ENCODE data around the gene PEX10.
A peak's percentile ranks its signal among the peaks of the same experiment; 100 is the strongest.

The PEX10 gene

DNA sequence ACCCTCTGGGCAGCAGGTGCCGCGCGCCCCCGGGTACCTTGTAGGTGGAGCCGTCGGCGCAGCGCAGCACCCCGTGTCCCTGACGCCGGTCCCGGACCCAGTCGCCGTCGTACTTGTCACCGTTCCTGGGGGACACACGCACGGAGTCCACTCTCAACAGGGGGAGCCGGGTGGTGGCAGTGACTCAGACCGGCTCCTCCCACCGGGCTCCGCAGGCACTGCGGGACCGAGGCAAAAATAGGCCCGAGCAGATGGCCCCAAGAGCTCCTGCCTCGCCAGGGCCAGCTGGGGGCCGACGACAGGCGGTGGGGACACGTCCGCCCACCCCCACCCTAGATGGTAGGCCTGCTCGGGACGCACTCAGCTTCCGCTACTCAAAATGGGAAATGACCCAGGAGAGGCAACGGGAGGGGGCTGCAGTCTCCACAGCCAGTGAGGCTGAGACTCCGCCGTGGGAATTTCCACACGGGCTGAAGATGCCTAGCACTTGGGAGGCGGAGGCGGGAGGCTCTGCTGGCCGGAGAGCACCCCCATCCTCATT is 27.4 kb downstream of the PEX10 start:
- no peak for DNase-seq

DNA sequence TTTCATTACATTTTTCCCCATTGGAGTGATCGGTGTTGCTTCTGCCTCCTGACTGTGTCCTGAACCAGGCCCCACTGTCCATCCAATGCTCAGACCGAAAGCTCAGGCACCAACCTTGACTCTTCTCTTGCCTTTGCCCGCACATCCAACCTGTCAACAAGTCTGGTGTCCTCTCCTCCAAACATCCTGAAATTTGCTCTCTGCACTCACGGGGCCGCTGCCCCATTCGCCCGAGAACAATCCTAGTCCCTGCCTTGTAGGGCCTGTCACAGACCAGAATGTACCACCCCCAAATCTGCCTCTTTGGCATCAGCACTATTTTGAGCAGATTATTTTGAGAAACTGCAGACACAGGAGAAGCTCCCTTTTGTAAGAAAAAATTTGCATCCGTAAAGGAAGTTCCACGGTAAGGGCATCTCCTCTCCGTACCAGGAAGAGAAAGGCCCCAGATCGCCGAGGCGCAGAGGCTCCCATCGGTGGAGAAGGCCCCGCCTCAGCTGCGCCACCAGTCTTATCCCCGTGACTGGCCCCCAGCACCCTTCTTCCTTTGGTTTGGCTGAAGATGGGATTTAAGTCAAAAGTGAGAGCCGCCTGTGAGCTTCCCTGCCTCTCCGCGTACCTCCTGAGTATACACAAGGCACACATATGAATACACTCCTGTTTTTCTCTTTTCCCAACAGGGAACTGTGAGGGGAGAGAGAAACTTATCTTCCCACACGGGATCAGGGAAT is 28.1 kb downstream of the PEX10 start:
- DNase-seq = no peak

DNA sequence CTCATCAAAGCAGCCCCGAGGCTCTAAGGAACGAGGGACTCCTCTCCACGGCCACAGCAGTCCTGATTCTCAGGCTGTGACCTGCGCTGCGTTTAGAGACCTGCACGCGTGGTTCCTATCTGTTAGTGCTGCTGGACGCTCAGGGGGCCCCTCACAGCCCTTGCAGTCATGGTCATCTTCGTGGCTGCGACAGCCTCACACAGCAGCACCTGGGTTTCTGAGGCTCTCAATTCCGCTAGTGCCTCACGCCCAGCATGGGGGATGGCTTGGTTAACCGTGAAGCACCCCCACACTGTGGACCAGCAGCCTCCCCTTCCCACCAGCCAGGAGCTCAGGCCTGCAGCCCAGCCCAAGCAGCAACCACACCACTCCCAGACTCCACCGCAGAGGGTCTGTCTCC is 28.8 kb downstream of the PEX10 start:
- no peak for DNase-seq

DNA sequence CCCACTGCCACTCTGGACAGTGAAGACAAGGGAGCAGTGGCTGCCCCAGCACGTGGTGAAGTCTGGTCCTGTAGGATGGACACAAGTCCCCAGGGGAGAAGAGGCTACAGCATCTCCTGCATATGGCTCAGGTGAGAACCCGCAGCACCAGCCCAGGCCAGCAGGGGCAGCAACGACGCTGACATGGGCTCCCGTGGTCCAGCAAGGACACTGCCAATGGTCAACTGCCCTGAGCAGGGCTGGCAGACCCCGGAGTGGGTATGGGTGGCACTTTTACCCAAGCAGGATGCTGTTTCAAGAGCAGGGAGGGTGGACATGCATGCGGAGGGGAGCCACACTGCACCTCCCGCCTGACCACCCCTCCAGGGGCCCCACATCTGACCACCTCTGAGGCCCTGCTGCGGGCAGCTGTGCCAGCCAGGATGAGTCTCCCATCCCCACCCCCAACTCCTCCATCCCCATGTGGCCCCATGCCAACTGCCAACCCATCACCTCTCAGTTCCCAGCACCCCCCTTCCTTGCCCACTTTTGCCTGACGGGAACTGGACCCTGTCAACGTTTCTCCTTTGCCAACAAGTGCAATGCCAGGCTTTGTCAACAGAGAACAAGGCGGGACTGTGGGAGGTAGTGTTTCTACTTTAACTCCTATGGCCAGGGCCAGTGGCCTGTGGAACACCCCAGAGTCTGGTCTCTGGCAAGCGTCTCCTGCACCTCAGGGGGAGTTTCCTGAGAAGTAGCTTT is 29.6 kb downstream of the PEX10 start:
- DNase-seq = peak; percentile 23

DNA sequence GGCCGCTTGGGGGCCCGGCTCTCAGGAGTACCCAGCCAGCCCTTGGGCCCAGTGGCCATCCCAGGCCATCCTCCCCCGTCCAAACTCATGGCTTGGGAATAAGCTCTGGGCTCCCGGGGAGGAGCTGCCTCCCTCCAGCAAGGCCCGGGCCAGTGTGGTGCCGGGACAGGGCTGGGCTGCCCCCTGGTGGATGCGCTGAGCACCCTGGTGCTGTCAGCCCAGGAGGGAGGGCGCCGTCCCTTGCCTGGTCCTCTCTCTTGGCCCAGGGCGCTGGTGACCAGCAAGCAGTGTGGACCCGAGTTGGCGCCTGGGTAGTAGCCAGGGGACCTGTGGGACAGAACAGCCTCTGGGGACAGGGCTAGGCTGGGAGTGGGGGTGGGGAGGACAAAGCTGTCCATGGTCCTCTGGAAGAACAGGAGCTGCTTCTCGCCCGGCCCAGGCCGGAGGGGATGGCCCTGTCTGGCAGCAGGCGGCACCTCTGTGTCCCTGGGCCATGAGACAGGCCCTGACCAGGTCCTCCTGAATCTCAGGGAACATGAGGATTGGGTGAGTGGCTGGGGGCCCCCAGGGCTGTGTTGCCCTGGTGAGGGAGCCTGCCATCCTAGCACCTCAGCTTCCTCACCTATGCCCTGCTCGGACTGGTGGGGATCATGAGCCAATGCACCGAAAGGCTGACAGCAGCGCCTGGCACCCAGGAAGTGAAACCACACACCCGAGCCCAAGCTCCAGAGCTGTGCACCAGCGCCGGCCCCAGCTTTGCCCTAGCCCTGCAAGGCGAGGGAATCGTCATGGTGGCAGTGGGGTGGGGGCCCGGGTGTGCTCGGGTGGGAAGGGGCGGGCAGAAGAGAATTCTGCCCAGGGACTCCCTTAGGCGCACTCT is 30.4 kb downstream of the PEX10 start:
- DNase-seq = peak; percentile 77

GRCh38 chr1:2380816-2381591 is 31.4 kb downstream of the PEX10 start:
- DNase-seq = no peak

DNA sequence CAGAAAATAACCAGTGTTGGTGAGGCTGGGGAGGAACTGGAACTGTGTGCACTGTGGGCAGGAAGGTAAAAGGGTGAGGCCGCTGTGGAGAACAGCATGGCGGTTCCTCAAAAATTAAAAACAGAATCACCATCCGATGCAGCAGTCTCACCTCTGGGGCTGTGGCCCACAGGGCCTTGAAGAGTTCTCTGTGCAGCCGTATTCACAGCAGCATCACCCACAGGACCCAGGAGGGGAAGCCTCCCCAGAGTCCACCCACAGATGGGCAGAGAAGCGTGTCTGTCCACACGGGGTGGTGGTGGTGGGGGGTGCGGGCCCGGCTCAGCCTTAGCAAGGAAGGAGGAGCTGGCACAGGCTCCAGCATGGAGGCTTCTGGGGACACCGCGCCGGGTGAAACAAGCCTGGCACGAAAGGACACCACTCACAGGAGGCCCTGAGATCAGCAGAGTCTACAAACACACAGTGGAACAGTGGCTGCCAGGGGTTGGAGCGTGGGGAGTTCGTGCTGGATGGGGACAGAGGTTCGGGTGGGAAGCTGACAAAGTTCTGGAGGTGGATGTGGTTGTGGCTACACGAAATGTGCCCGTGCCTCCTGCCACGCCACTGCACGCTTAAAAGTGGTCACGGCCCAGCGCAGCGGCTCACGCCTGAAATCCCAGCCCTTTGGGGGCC is 32.5 kb downstream of the PEX10 start:
- DNase-seq = no peak

DNA sequence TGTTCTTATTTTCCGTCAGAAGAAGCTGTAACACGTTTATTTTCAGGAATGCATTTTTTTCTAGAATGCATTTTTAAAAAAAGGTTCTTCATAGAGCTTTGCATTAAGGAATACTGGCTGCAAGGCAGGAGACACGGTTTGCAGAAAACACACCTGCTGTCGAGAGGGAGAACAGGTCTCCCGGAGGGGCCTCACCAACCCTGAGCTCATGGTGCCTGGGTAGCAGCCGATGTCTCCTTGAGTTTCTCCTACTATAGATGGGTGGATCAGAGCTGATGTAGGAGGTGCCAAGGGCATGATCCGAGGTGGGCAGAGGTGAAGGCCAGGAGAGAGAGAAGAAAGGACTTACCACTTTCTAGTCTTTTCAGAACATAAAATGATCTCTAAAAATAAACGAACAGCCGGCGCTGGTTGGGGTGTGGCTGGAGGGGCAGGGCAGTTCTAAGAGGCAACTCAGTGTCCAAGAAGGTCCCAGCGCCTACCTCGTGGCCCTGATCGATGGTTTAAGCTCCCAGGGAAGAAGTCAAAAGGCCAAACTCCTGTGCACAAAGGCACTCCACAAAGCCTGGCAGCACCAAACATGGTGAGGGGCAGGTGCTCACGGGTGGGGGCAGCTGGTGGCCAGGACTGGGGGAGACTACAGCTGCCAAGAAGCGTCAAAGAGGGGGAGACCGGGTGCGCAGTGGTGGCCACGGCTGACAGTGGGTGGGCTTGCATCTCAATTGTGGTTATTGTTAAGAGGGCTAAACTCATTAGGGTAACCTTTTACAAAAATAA is 33.2 kb downstream of the PEX10 start:
- no peak for DNase-seq

DNA sequence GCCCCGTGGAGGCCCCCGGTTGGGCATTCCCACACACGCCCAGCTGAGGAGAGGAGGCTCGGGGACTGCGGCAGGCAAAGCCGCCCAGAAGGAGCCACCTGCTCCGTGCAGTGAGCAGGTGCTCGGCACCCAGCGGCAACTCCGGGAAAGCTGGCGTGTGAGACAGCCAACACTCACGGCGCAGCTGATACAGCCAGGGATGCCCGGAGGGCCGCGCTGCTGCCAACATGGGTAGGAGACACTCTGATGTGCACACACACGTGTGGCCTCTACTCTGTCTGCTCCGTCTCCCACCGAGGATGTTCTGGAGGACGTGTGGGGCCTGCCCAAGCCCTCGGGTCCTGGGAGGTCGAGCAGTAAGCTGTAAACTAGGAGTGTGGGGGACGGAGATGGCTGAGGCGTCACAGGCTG is 33.9 kb downstream of the PEX10 start:
- DNase-seq = no peak

DNA sequence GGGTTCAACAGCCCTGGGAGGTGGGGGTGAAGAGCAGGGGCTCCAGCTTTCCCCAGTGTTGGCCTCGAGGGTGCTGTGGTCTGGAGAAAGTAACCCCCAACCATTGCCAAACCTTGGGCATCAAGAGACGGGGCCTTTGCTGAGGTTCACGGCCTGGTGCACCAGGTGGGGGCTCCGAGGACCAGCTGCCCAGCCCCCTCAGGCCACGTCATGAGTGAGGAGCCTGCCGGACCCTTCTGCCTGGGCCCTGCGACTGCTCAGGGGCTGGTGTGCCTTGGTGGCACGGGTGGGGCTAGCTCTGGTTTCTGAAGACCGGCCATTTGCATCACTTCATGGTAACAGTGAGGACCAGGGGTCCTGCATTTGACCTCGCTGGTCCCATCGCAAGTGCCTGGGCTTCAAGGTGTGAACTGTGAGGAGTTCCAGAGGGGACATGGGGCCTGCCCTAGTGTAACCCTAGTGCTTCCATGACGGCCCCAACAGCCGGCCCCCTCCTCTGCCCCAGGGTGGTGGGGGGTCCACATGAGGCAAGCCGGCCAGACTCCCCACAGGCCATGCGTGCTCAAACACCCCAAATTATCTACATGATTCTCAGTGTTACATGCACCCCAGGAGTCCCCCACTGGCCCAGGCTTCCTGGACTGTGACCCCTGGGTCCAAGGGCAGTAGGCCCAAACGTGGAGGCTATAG is 34.5 kb downstream of the PEX10 start:
- DNase-seq = no peak

- no peak for DNase-seq
Observed at GRCh38 chr1:2376931-2377672, 35.3 kb downstream of the PEX10 start.

DNA sequence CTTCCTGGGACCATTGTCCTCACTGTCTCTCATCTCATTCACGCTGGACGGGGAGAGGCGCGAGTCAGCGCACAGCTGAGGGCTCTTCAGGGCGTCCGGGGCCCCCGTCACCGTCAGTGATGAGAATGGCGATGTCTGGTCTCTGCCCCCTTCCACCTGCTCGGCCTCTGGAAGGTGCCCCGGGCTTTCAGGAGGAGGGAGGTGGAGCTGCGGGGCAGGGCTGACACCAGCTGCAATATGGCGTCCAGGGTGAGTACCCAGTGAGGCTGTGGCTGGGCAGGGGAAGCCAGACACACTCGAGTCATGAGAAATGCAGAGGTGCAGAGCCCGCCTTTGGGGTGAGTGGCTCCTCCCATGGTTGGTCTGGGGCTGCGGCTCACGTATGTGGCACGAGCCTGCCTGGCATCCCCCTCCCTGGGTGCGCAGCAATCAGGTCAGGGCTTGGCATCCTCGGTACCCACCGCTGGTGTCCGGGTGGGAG is 36.1 kb downstream of the PEX10 start:
- no peak for DNase-seq

- DNase-seq = no peak
Observed at GRCh38 chr1:2375923-2376260, 36.5 kb downstream of the PEX10 start.

GRCh38 chr1:2375246-2375922 is 37.0 kb downstream of the PEX10 start:
- no peak for DNase-seq

DNA sequence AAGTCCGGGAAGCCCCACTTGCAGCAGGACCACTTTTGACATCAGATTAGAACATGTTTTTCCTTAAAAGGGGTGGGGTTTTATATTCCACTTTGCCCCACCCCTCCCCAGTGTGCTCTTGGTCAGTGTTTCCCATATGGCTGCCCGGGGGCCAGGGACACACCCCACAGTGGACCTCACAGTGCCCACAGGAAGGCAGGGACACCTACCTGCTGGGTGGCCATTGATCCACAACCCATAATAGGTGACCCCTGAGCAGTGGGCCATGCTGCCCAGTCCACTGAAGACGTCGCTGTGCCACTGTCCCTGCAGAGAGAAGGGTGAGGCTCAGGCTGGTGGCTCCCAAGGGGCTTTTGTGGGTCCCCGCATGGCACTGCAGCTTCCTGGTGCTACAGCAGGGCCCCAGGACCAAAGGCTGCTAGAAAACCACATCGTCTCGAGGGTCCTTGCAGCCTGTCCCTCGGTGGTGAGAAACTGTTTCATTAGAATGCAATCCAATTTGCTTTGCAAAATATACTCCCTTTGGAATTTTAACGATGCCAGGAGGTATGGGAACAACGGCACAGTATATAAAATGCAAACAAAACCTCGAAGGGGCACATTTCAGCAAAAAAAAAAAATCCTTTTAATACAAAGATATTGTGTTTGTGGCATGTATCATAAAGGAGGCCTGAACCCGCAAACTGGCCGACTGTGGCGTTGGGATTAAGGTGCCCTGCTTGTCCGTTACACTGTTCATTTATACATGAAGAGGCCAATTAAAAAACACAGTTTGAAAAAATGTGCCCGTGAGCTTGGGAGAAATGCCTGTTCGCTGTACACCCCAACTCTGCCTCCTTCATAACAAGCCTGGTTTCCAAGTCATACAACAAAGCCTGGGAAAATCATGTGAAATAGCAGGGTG is 37.9 kb downstream of the PEX10 start:
- DNase-seq = no peak

DNA sequence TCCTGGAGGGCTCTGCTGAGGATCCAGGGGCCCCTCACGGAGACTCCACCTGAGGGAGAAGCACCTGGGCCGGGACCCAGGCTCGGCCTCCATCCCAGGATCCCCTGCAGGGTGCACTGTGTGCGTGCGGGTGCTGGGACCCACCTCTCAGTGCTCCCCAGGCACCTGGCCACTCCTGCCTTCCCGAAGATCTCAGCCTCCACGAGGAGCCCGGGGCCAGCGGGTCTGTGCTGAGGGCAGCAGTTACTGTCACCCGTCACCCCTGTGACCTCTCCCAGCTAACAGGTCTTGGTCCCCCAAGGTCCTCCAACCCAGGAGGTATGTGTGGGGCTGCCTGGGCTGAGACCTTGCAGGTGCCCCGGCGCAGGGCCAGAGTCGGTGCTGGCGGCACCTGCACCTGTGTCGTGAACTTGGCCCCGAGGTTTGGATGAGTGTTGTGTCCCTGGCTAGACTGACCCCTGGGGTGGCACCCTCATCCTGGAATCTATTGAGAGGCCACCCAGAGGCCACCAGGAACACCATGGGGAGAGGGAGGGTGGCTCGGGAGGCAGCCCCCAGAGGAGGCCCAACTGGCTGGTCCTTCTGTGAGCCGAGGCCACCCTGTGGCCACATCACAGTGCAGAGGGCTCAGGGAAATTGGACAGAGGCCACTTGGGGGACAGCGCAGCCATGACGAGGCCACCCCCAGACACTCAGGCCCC is 38.7 kb downstream of the PEX10 start:
- DNase-seq = no peak
